ENCODE results near the gene PTPN13. TPM values are rescaled to one million over a fixed set of nuclear protein-coding genes. Genes with fewer than 3 reads are reported as not detected.

The PTPN13 gene
- total and polyA plus RNA-seq, 4 donors = 0.36 to 3.2 (median 1.2) TPM

DNA sequence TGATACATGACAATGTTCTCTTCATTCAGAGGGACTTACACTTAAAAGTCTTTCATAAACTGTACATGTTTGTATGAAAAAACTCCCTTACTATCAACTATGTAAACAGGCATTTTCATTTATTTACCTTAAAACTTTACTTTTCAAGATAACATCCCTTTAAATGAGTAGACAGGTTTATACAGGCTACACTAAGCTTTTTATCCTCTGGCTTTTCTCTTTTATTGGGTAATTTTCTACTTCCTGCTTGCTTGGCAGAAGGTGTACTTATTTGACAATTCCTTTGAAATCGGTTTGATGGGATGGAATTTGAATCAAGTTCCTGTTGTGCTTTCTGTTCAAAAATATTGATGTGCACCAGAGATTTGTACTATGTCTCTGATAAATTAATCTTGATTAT is 81.4 kb downstream of the PTPN13 start:
- no peaks in the 10 kb centered on the region for H3K9me3 ChIP-seq (ENCODE audit: control insufficient read depth in 4 of 4, low read length in 3 of 4)
- no peak for TF ChIP-seq HNF4A (conservative IDR thresholded peaks at IDR 0.05)
- TF ChIP-seq, protein P1, sequence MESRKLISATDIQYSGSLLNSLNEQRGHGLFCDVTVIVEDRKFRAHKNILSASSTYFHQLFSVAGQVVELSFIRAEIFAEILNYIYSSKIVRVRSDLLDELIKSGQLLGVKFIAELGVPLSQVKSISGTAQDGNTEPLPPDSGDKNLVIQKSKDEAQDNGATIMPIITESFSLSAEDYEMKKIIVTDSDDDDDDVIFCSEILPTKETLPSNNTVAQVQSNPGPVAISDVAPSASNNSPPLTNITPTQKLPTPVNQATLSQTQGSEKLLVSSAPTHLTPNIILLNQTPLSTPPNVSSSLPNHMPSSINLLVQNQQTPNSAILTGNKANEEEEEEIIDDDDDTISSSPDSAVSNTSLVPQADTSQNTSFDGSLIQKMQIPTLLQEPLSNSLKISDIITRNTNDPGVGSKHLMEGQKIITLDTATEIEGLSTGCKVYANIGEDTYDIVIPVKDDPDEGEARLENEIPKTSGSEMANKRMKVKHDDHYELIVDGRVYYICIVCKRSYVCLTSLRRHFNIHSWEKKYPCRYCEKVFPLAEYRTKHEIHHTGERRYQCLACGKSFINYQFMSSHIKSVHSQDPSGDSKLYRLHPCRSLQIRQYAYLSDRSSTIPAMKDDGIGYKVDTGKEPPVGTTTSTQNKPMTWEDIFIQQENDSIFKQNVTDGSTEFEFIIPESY (IDR thresholded peaks at IDR 0.05) = no peak
- TF ChIP-seq YY1 (IDR thresholded peaks at IDR 0.05) = no peak
- TF ChIP-seq SP1 (IDR thresholded peaks at IDR 0.05) = no peak
- TF ChIP-seq, protein P2, sequence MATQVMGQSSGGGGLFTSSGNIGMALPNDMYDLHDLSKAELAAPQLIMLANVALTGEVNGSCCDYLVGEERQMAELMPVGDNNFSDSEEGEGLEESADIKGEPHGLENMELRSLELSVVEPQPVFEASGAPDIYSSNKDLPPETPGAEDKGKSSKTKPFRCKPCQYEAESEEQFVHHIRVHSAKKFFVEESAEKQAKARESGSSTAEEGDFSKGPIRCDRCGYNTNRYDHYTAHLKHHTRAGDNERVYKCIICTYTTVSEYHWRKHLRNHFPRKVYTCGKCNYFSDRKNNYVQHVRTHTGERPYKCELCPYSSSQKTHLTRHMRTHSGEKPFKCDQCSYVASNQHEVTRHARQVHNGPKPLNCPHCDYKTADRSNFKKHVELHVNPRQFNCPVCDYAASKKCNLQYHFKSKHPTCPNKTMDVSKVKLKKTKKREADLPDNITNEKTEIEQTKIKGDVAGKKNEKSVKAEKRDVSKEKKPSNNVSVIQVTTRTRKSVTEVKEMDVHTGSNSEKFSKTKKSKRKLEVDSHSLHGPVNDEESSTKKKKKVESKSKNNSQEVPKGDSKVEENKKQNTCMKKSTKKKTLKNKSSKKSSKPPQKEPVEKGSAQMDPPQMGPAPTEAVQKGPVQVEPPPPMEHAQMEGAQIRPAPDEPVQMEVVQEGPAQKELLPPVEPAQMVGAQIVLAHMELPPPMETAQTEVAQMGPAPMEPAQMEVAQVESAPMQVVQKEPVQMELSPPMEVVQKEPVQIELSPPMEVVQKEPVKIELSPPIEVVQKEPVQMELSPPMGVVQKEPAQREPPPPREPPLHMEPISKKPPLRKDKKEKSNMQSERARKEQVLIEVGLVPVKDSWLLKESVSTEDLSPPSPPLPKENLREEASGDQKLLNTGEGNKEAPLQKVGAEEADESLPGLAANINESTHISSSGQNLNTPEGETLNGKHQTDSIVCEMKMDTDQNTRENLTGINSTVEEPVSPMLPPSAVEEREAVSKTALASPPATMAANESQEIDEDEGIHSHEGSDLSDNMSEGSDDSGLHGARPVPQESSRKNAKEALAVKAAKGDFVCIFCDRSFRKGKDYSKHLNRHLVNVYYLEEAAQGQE (IDR thresholded peaks at IDR 0.05) = no peak
- no peak for TF ChIP-seq JUND (IDR thresholded peaks at IDR 0.05)
- TF ChIP-seq, protein P3, sequence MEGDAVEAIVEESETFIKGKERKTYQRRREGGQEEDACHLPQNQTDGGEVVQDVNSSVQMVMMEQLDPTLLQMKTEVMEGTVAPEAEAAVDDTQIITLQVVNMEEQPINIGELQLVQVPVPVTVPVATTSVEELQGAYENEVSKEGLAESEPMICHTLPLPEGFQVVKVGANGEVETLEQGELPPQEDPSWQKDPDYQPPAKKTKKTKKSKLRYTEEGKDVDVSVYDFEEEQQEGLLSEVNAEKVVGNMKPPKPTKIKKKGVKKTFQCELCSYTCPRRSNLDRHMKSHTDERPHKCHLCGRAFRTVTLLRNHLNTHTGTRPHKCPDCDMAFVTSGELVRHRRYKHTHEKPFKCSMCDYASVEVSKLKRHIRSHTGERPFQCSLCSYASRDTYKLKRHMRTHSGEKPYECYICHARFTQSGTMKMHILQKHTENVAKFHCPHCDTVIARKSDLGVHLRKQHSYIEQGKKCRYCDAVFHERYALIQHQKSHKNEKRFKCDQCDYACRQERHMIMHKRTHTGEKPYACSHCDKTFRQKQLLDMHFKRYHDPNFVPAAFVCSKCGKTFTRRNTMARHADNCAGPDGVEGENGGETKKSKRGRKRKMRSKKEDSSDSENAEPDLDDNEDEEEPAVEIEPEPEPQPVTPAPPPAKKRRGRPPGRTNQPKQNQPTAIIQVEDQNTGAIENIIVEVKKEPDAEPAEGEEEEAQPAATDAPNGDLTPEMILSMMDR (IDR thresholded peaks at IDR 0.05; ENCODE audit: low read depth, low read length, missing input control) = no peak
- TF ChIP-seq, protein P4, sequence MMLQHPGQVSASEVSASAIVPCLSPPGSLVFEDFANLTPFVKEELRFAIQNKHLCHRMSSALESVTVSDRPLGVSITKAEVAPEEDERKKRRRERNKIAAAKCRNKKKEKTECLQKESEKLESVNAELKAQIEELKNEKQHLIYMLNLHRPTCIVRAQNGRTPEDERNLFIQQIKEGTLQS (IDR thresholded peaks at IDR 0.05) = no peak
- no peak for TF ChIP-seq RAD21 (IDR thresholded peaks at IDR 0.05)
- TF ChIP-seq FOXA2 (IDR thresholded peaks at IDR 0.05) = no peak
- no peak for TF ChIP-seq EGR1 (IDR thresholded peaks at IDR 0.05; ENCODE audit: low read depth in 2 of 2)
- TF ChIP-seq HNF4G (IDR thresholded peaks at IDR 0.05) = no peak
- no peak for TF ChIP-seq TAF1 (conservative IDR thresholded peaks at IDR 0.05)
- TF ChIP-seq RXRA (IDR thresholded peaks at IDR 0.05) = no peak
- TF ChIP-seq GABPA (IDR thresholded peaks at IDR 0.05 in 1 of 2, conservative IDR thresholded peaks at IDR 0.05 in 1 of 2) = no peak
- TF ChIP-seq, protein P5, sequence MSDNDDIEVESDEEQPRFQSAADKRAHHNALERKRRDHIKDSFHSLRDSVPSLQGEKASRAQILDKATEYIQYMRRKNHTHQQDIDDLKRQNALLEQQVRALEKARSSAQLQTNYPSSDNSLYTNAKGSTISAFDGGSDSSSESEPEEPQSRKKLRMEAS (IDR thresholded peaks at IDR 0.05) = no peak
- no peak overlapping the region for H3K4me3 ChIP-seq (ENCODE audit: low read depth in 1 of 3, low read length in 3 of 3)
- no peaks in the 10 kb centered on the region for H3K4me1 ChIP-seq (ENCODE audit: control insufficient read depth in 4 of 4, insufficient read depth in 4 of 4, low read length in 3 of 4)
- no peaks in the 10 kb centered on the region for H3K27me3 ChIP-seq (ENCODE audit: control insufficient read depth in 4 of 4, insufficient read depth in 4 of 4, low read length in 3 of 4)
- no peak overlapping the region for H3K9ac ChIP-seq (ENCODE audit: low read depth in 1 of 2, low read length in 2 of 2)
- DNase-seq (ENCODE audit: low spot score) = no peak
- H3K36me3 ChIP-seq (ENCODE audit: control insufficient read depth in 4 of 4, insufficient read depth in 3 of 4, low read depth in 1 of 4, low read length in 3 of 4) = no peaks in the 10 kb centered on the region
- WGBS = 75% methylated on average over 1 of the region's 1 CpG
- H3K27ac ChIP-seq (ENCODE audit: low read depth in 1 of 2, low read length in 2 of 2) = no peak overlapping the region

DNA sequence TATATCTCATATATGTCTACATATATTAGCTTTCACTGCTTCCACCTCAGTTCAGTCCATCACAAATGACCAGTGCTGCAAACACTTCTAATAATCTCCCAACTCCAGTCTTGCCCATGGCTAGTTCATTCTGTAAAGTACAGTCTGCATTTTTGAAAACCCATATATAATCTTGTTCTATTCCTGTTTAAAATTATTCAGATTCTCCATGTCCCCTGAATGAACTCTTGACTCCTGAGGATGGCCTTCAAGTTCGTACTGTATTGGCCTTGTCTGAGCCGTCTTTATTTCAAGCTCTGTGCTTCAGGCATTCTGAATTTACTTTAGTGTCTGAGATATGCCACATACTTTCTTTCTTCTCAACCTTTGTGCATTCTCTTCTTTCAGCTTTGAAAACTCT is 84.7 kb downstream of the PTPN13 start:
- 73% methylated on average over 2 of the region's 2 CpGs for WGBS
- H3K4me1 ChIP-seq (ENCODE audit: control insufficient read depth in 4 of 4, insufficient read depth in 4 of 4, low read length in 3 of 4) = no peaks in the 10 kb centered on the region
- no peak overlapping the region for H3K27ac ChIP-seq (ENCODE audit: low read depth in 1 of 2, low read length in 2 of 2)
- no peaks in the 10 kb centered on the region for H3K27me3 ChIP-seq (ENCODE audit: control insufficient read depth in 4 of 4, insufficient read depth in 4 of 4, low read length in 3 of 4)
- no peak overlapping the region for H3K4me3 ChIP-seq (ENCODE audit: low read depth in 1 of 3, low read length in 3 of 3)
- no peaks in the 10 kb centered on the region for H3K9me3 ChIP-seq (ENCODE audit: control insufficient read depth in 4 of 4, low read length in 3 of 4)
- no peak overlapping the region for H3K9ac ChIP-seq (ENCODE audit: low read depth in 1 of 2, low read length in 2 of 2)
- no peak for DNase-seq (ENCODE audit: low spot score)
- no peaks in the 10 kb centered on the region for H3K36me3 ChIP-seq (ENCODE audit: control insufficient read depth in 4 of 4, insufficient read depth in 3 of 4, low read depth in 1 of 4, low read length in 3 of 4)
- TF ChIP-seq JUND (IDR thresholded peaks at IDR 0.05) = no peak
- TF ChIP-seq, protein P1 (IDR thresholded peaks at IDR 0.05) = no peak
- TF ChIP-seq NR2F2 (IDR thresholded peaks at IDR 0.05) = no peak
- TF ChIP-seq, protein P3 (IDR thresholded peaks at IDR 0.05; ENCODE audit: low read depth, low read length, missing input control) = no peak
- no peak for TF ChIP-seq YY1 (IDR thresholded peaks at IDR 0.05)

Data from liver (tissue), 9 donors.